GM12878 (cell line): ENCODE data around the gene ILF2. TPM values are rescaled to one million over a fixed set of nuclear protein-coding genes. Genes with fewer than 3 reads are reported as not detected.

Experiments used
- CEBPZ ChIP-seq: fragments of 150-350 bp; IDR thresholded peaks from 2 replicates; pipeline ENCODE4 v1.6.1; 2016; ENCODE audit warnings: low read depth, low read length
- CHD4 ChIP-seq: fragments of 200-600 bp; sonication (generic); IDR thresholded peaks from 2 replicates; pipeline ENCODE4 v1.6.1; 2016; ENCODE audit warnings: mild to moderate bottlenecking
- CUX1 ChIP-seq: IDR thresholded peaks from 2 replicates; pipeline ENCODE4 v1.6.1; 2012; ENCODE audit warnings: improper control_type of control experiment, low read depth, low read length; ENCODE audit not compliant: insufficient replicate concordance
- DPF2 ChIP-seq: fragments of 450-650 bp; IDR thresholded peaks from 2 replicates; pipeline ENCODE4 v1.6.1; 2017; ENCODE audit warnings: mild to moderate bottlenecking
- ESRRA ChIP-seq: IDR thresholded peaks from 2 replicates; pipeline ENCODE4 v1.6.1; 2012; ENCODE audit warnings: mild to moderate bottlenecking, low read length, improper control_type of control experiment
- HSF1 ChIP-seq: fragments of 150-350 bp; IDR thresholded peaks from 2 replicates; pipeline ENCODE4 v1.6.1; 2014; ENCODE audit warnings: mild to moderate bottlenecking, low read depth, low read length
- MAX ChIP-seq: IDR thresholded peaks from 2 replicates; pipeline ENCODE4 v1.6.1; 2012; ENCODE audit warnings: low read depth, low read length, improper control_type of control experiment
- NKRF ChIP-seq: fragments of 450-650 bp; conservative IDR thresholded peaks from 2 replicates; pipeline ENCODE4 v1.6.1; 2017; ENCODE audit warnings: mild to moderate bottlenecking, moderate library complexity
- PAX8 ChIP-seq: fragments of 450-650 bp; IDR thresholded peaks from 2 replicates; pipeline ENCODE4 v1.6.1; 2017; ENCODE audit warnings: mild to moderate bottlenecking, moderate library complexity
- RAD21 ChIP-seq: IDR thresholded peaks from 2 replicates; pipeline ENCODE4 v1.6.1; 2011; ENCODE audit warnings: mild to moderate bottlenecking, low read depth, low read length, moderate library complexity; ENCODE audit not compliant: insufficient read depth
- RELA ChIP-seq: fragments of 450-650 bp; IDR thresholded peaks from 2 replicates; pipeline ENCODE4 v1.8.0; 2014; ENCODE audit warnings: borderline replicate concordance; ENCODE audit not compliant: partially characterized antibody
- SIN3A ChIP-seq: IDR thresholded peaks from 2 replicates; pipeline ENCODE4 v1.6.1; 2012; ENCODE audit warnings: low read depth, low read length, improper control_type of control experiment
- USF1 ChIP-seq: IDR thresholded peaks from 2 replicates; pipeline ENCODE4 v1.6.1; 2011; ENCODE audit warnings: borderline replicate concordance, low read depth, mild to moderate bottlenecking, moderate library complexity, mixed read lengths, low read length; ENCODE audit not compliant: insufficient read depth; ENCODE audit errors: extremely low read length
- ZNF207 ChIP-seq: fragments of 450-650 bp; IDR thresholded peaks from 2 replicates; pipeline ENCODE4 v1.6.1; 2014; ENCODE audit warnings: antibody characterized with exemption, mild to moderate bottlenecking, borderline replicate concordance
- ZSCAN29 ChIP-seq: fragments of 450-650 bp; IDR thresholded peaks from 2 replicates; pipeline ENCODE4 v1.6.1; 2017; ENCODE audit warnings: mild to moderate bottlenecking, moderate library complexity
- polyA plus RNA-seq, 11 experiments: library from polyadenylated mRNA; depleted of rRNA in 4 of 11; unstranded in 6 of 11; stranded (reverse) in 5 of 11; fragments of >200 nt; fragmentation: Nextera tagmentation in 4 of 11; fragmentation: Illumina TruSeq in 1 of 11; extraction: Ambion mirVana in 4 of 11; extraction: Trizol in 1 of 11; gene quantifications; 1 replicate in 1 of 11; 2 replicates in 10 of 11; pipeline versions ENCODE4 v1.2.1 to v1.2.3, GENCODE V29; 2011 to 2016; ENCODE audit warnings: inconsistent platforms in 2 of 11, missing spikeins in 2 of 11, low read depth in 1 of 11
- total RNA-seq, 4 experiments: library from RNA; depleted of rRNA in 3 of 4; stranded (reverse); fragments of >200 nt in 3 of 4; fragmentation: Illumina TruSeq in 1 of 4; extraction: Trizol in 1 of 4; gene quantifications; 2 replicates each; pipeline versions ENCODE4 v1.2.1 to v1.2.3, GENCODE V29; 2013 to 2021

Gene ILF2
- total and polyA plus RNA-seq, 10 of the 15 experiments (the other 5 are each of a cell fraction or from before 2014, with no cell fraction given), result 261 to 520 (median 449) TPM

GRCh38 chr1:153658400-153659174 lies 12.2 kb downstream of the ILF2 start, which contains the start of gene SNAPIN (continued):
- TF ChIP-seq NKRF, result peak; percentile 71; the same call in 1 of the 2 replicates
- peak; percentile 43; the same call in 1 of the 2 replicates for TF ChIP-seq SIN3A
- 0 out of 2 replicates have a peak, but pooled peaks have one; percentile 16 for TF ChIP-seq DPF2
- no peak for TF ChIP-seq ZSCAN29
- TF ChIP-seq RELA, result peak; percentile 64
- no peak for TF ChIP-seq ZNF207
- no peak for TF ChIP-seq CHD4
- TF ChIP-seq MAX, result no peak
- TF ChIP-seq HSF1, result no peak
- no peak for TF ChIP-seq USF1
- no peak for TF ChIP-seq CUX1
- TF ChIP-seq RAD21, result no peak
- TF ChIP-seq PAX8, result no peak
- TF ChIP-seq ESRRA, result no peak
- no peak for TF ChIP-seq CEBPZ
